Retinal pigment epithelial cell (primary cell): ENCODE results near the gene ANKS1B.

Source experiments
- DNase-seq: peaks from one replicate; pipeline ENCODE4 v3.0.0-alpha.2; 2010; ENCODE audit warnings: low read depth
- H3K4me3 ChIP-seq: 2 replicates; pipeline ENCODE4 v1.5.1; 2011; ENCODE audit warnings: mild to moderate bottlenecking, low read length, control low read depth, moderate library complexity
- CTCF ChIP-seq: conservative IDR thresholded peaks from 2 replicates; pipeline ENCODE4 v1.5.1; 2011; ENCODE audit warnings: low read depth, low read length, control low read depth, inconsistent platforms

The ANKS1B gene

GRCh38 chr12:98709022-98709421 is 1275.7 kb downstream of the ANKS1B start:
- no peak overlapping the region for H3K4me3 ChIP-seq
- DNase-seq = no peak
- TF ChIP-seq CTCF = no peak

GRCh38 chr12:98701166-98701565 is 1283.6 kb downstream of the ANKS1B start:
- DNase-seq = no peak
- TF ChIP-seq CTCF = no peak
- no peak overlapping the region for H3K4me3 ChIP-seq

- TF ChIP-seq CTCF = no peak
- no peak overlapping the region for H3K4me3 ChIP-seq
- no peak for DNase-seq
Measured at GRCh38 chr12:98699586-98699985, 1285.2 kb downstream of the ANKS1B start.

GRCh38 chr12:98698603-98699463 is 1285.9 kb downstream of the ANKS1B start:
- H3K4me3 ChIP-seq = no peak overlapping the region
- DNase-seq = no peak
- peak; percentile 60 for TF ChIP-seq CTCF

GRCh38 chr12:98697209-98697608 is 1287.5 kb downstream of the ANKS1B start:
- no peak overlapping the region for H3K4me3 ChIP-seq
- DNase-seq = no peak
- no peak for TF ChIP-seq CTCF

GRCh38 chr12:98696036-98696646 is 1288.6 kb downstream of the ANKS1B start:
- no peak for TF ChIP-seq CTCF
- no peak for DNase-seq
- H3K4me3 ChIP-seq = no peak overlapping the region

GRCh38 chr12:98691351-98691750 is 1293.4 kb downstream of the ANKS1B start:
- no peak for TF ChIP-seq CTCF
- no peak overlapping the region for H3K4me3 ChIP-seq
- DNase-seq = no peak
